Posterior vena cava (tissue), 2 donors: ENCODE results near the gene DUSP16. TPM values are rescaled to one million over a fixed set of nuclear protein-coding genes. Genes with fewer than 3 reads are reported as not detected.

ENCODE experiments used
- DNase-seq: peaks from one replicate; pipeline ENCODE4 v3.0.0-alpha.2; 2020; ENCODE audit warnings: low spot score
- intact Hi-C, 2 donors: fragments of 100-400 bp; cut with DNase I; formaldehyde crosslinking; loops; one replicate each; pipeline versions ENCODE4 v1.14.1 to v1.14.2; 2022 to 2023
- total RNA-seq, 2 donors: library from RNA; stranded (reverse); fragmentation: NEBNext Ultra II Directional; extraction: Animal tissue kit (Norgen Biotek cat#: 25700); gene quantifications; one replicate each; pipeline ENCODE4 v1.2.1, GENCODE V29; 2021
- donor health status: DM: yes; HTN: yes; CAD: no.
- donor health status: DM: yes; HTN: yes; CAD: no.

DUSP16 gene
- total RNA-seq, 2 donors from 2014 or later: 14.8 to 19.5 TPM

- intact Hi-C loops: loop anchor here in 1 of 2 donors (1.0 kb wide), 1 partner anchor 17 kb away; no protein-coding TSS in a partner anchor
- DNase-seq: no peak
Observed at GRCh38 chr12:12460935-12461922, 101.4 kb downstream of the DUSP16 start.

GRCh38 chr12:12456637-12457036, 106.0 kb downstream of the DUSP16 start:
- no peak for DNase-seq
- intact Hi-C loops: no loop called here

GRCh38 chr12:12454315-12454714, 108.3 kb downstream of the DUSP16 start:
- intact Hi-C loops: no loop called here

GRCh38 chr12:12453635-12454034, 109.0 kb downstream of the DUSP16 start:
- no peak for DNase-seq
- intact Hi-C loops: no loop called here

More at GRCh38 chr12:12454315-12454714, 108.3 kb downstream of the DUSP16 start:
- DNase-seq: no peak

GRCh38 chr12:12452326-12452902, 110.2 kb downstream of the DUSP16 start:
- intact Hi-C loops: no loop called here
- DNase-seq: no peak

- no peak for DNase-seq
- intact Hi-C loops: no loop called here
Observed at GRCh38 chr12:12451098-12451497, 111.6 kb downstream of the DUSP16 start.

- DNase-seq: no peak
- intact Hi-C loops: no loop called here
Observed at GRCh38 chr12:12450043-12450471, 112.6 kb downstream of the DUSP16 start.

- intact Hi-C loops: no loop called here
- DNase-seq: no peak
Observed at GRCh38 chr12:12449533-12450025, 113.1 kb downstream of the DUSP16 start.

GRCh38 chr12:12447837-12448236, 114.8 kb downstream of the DUSP16 start:
- DNase-seq: no peak
- intact Hi-C loops: no loop called here

GRCh38 chr12:12447236-12447635, 115.4 kb downstream of the DUSP16 start:
- no peak for DNase-seq
- intact Hi-C loops: no loop called here

GRCh38 chr12:12446786-12447185, 115.9 kb downstream of the DUSP16 start:
- DNase-seq: no peak
- intact Hi-C loops: no loop called here

- intact Hi-C loops: no loop called here
- DNase-seq: no peak
Observed at GRCh38 chr12:12445882-12446181, 116.8 kb downstream of the DUSP16 start.

- DNase-seq: no peak
- intact Hi-C loops: no loop called here
Observed at GRCh38 chr12:12445165-12445881, 117.3 kb downstream of the DUSP16 start.

GRCh38 chr12:12443431-12443878, 119.2 kb downstream of the DUSP16 start:
- intact Hi-C loops: no loop called here
- no peak for DNase-seq

GRCh38 chr12:12442548-12443071, 120.1 kb downstream of the DUSP16 start:
- intact Hi-C loops: no loop called here

GRCh38 chr12:12441843-12442461, 120.7 kb downstream of the DUSP16 start:
- DNase-seq: no peak
- intact Hi-C loops: no loop called here

More at GRCh38 chr12:12442548-12443071, 120.1 kb downstream of the DUSP16 start:
- no peak for DNase-seq

- intact Hi-C loops: no loop called here
- DNase-seq: no peak
Observed at GRCh38 chr12:12441429-12441807, 121.2 kb downstream of the DUSP16 start.

GRCh38 chr12:12440784-12441428, 121.8 kb downstream of the DUSP16 start:
- DNase-seq: no peak
- intact Hi-C loops: no loop called here

- no peak for DNase-seq
- intact Hi-C loops: no loop called here
Observed at GRCh38 chr12:12439636-12440035, 123.0 kb downstream of the DUSP16 start.
